HepG2 (cell line): Measurements from ENCODE around the gene PNLDC1. TPM values are rescaled to one million over a fixed set of nuclear protein-coding genes. Genes with fewer than 3 reads are reported as not detected.

Source experiments
- AHDC1 ChIP-seq: sonication (generic); formaldehyde crosslinking; IDR thresholded peaks from 2 replicates; pipeline ENCODE4 v1.5.1; 2020; ENCODE audit warnings: mild to moderate bottlenecking, missing genetic modification reagents, borderline replicate concordance
- RERE ChIP-seq: IDR thresholded peaks from 2 replicates; pipeline ENCODE4 v1.6.1; 2016; ENCODE audit warnings: low read depth, missing genetic modification reagents, missing compliant biosample characterization
- polyA plus RNA-seq, 8 experiments: library from polyadenylated mRNA; depleted of rRNA in 3 of 8; stranded (reverse) in 7 of 8; unstranded in 1 of 8; fragments of >200 nt; fragmentation: Illumina TruSeq in 4 of 8; extraction: Trizol in 4 of 8; gene quantifications; 2 replicates each; pipeline versions ENCODE4 v1.2.1 to v1.2.3, GENCODE V29; 2011 to 2016; ENCODE audit warnings: low read depth in 4 of 8, missing spikeins in 1 of 8, mixed read lengths in 1 of 8; ENCODE audit not compliant: insufficient read depth in 1 of 8
- total RNA-seq, 5 experiments: library from RNA; depleted of rRNA; stranded (reverse); fragments of >200 nt; fragmentation: Illumina TruSeq; extraction: Trizol; gene quantifications; 2 replicates each; pipeline ENCODE4 v1.2.3, GENCODE V29; 2016; ENCODE audit warnings: low read depth in 1 of 5

The PNLDC1 gene
- total and polyA plus RNA-seq, 2 of the 13 experiments (the other 11 are each of a cell fraction or from before 2014, with no cell fraction given), result not detected

DNA sequence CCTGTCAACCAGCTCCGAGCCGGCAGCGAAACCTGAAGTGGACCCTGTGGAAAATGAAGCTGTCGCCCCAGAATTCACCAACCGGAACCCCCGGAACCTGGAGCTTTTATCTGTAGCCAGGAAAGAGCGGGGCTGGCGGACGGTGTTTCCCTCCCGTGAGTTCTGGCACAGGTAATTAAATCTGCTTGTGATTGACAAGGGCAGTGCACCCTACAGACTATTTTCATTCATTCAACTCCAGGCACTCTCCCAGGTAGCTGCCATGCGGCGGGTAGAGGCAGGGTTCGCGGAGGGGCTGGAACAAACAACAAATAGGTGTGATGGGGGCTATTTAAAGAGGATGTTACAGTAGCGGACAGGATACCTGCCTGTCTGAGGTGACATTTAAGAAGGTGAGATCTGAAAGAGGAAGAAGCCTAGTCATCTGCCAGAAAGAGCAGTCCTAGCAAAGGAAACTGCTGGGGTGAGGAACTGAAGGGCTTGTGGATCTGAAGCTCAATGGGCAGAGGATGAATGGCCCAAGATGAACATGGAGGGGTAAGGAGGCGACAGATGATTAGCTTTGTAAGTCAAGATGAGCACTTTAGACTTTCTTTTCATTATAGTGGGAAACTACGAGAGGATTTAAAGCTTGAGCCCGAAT lies 9.0 kb upstream of the PNLDC1 start (continued):
- 0 out of 2 replicates have a peak, but pooled peaks have one; percentile 35 for TF ChIP-seq AHDC1 (CRISPR knock-in tag)
- no peak for TF ChIP-seq RERE
